ENCODE data around the gene LGALSL.
"Not testable (repeated sequence)": the region's sequence is repeated elsewhere in the genome, so short reads cannot be mapped to it uniquely, and the experiment has no call there.

Gene LGALSL

GRCh38 chr2:64440843-64441242, 13.1 kb upstream of the LGALSL start:
- no peak overlapping the region for H3K9ac ChIP-seq (ENCODE audit: low read depth in 1 of 2, low read length in 2 of 2)
- H3K27me3 ChIP-seq (ENCODE audit: control insufficient read depth in 1 of 2, insufficient read depth in 2 of 2, low read length in 2 of 2) = no peaks in the 10 kb centered on the region
- H3K4me3 ChIP-seq (ENCODE audit: low read depth in 1 of 2, low read length in 2 of 2) = no peak overlapping the region
- no peaks in the 10 kb centered on the region for H3K36me3 ChIP-seq (ENCODE audit: control insufficient read depth in 1 of 2, insufficient read depth in 2 of 2, low read length in 2 of 2)
- no peaks in the 10 kb centered on the region for H3K9me3 ChIP-seq (ENCODE audit: control insufficient read depth in 1 of 2, low read length in 2 of 2)
- no peak overlapping the region for H3K27ac ChIP-seq (ENCODE audit: low read depth, low read length)
- peaks cover 0 to 6% of the 10 kb centered on the region in 2 donors for H3K4me1 ChIP-seq (ENCODE audit: control insufficient read depth in 1 of 2, insufficient read depth in 2 of 2, low read length in 2 of 2)

- Histone ChIP-seq H3K36me3 (ENCODE audit: control insufficient read depth in 1 of 2, insufficient read depth in 2 of 2, low read length in 2 of 2) (no peaks in the 10 kb centered on the region), H3K4me1 (ENCODE audit: control insufficient read depth in 1 of 2, insufficient read depth in 2 of 2, low read length in 2 of 2) (peaks cover 0 to 6% of the 10 kb centered on the region in 2 donors), H3K27ac (ENCODE audit: low read depth, low read length) (no peak overlapping the region)
Measured at GRCh38 chr2:64442277-64442676, 11.7 kb upstream of the LGALSL start.

GRCh38 chr2:64442801-64443429, 11.0 kb upstream of the LGALSL start:
- Histone ChIP-seq H3K4me1 (ENCODE audit: control insufficient read depth in 1 of 2, insufficient read depth in 2 of 2, low read length in 2 of 2) (peaks cover 0 to 6% of the 10 kb centered on the region in 2 donors), H3K27me3 (ENCODE audit: control insufficient read depth in 1 of 2, insufficient read depth in 2 of 2, low read length in 2 of 2) (no peaks in the 10 kb centered on the region), H3K36me3 (ENCODE audit: control insufficient read depth in 1 of 2, insufficient read depth in 2 of 2, low read length in 2 of 2) (no peaks in the 10 kb centered on the region), H3K4me3 (ENCODE audit: low read depth in 1 of 2, low read length in 2 of 2) (no peak overlapping the region), H3K9ac (ENCODE audit: low read depth in 1 of 2, low read length in 2 of 2) (no peak overlapping the region), H3K9me3 (ENCODE audit: control insufficient read depth in 1 of 2, low read length in 2 of 2) (no peaks in the 10 kb centered on the region), H3K27ac (ENCODE audit: low read depth, low read length) (no peak overlapping the region)

More at GRCh38 chr2:64442277-64442676, 11.7 kb upstream of the LGALSL start:
- no peak overlapping the region for H3K9ac ChIP-seq (ENCODE audit: low read depth in 1 of 2, low read length in 2 of 2)
- H3K27me3 ChIP-seq (ENCODE audit: control insufficient read depth in 1 of 2, insufficient read depth in 2 of 2, low read length in 2 of 2) = no peaks in the 10 kb centered on the region
- no peaks in the 10 kb centered on the region for H3K9me3 ChIP-seq (ENCODE audit: control insufficient read depth in 1 of 2, low read length in 2 of 2)
- H3K4me3 ChIP-seq (ENCODE audit: low read depth in 1 of 2, low read length in 2 of 2) = no peak overlapping the region

GRCh38 chr2:64445970-64446369, 8.0 kb upstream of the LGALSL start:
- H3K9me3 ChIP-seq (ENCODE audit: control insufficient read depth in 1 of 2, low read length in 2 of 2); H3K4me1 ChIP-seq (ENCODE audit: control insufficient read depth in 1 of 2, insufficient read depth in 2 of 2, low read length in 2 of 2); H3K4me3 ChIP-seq (ENCODE audit: low read depth in 1 of 2, low read length in 2 of 2); H3K27ac ChIP-seq (ENCODE audit: low read depth, low read length); H3K9ac ChIP-seq (ENCODE audit: low read depth in 1 of 2, low read length in 2 of 2); H3K27me3 ChIP-seq (ENCODE audit: control insufficient read depth in 1 of 2, insufficient read depth in 2 of 2, low read length in 2 of 2); H3K36me3 ChIP-seq (ENCODE audit: control insufficient read depth in 1 of 2, insufficient read depth in 2 of 2, low read length in 2 of 2): not testable (repeated sequence)

- no peaks in the 10 kb centered on the region for H3K36me3 ChIP-seq (ENCODE audit: control insufficient read depth in 1 of 2, insufficient read depth in 2 of 2, low read length in 2 of 2)
- no peaks in the 10 kb centered on the region for H3K27me3 ChIP-seq (ENCODE audit: control insufficient read depth in 1 of 2, insufficient read depth in 2 of 2, low read length in 2 of 2)
- no peak overlapping the region for H3K4me3 ChIP-seq (ENCODE audit: low read depth in 1 of 2, low read length in 2 of 2)
- H3K27ac ChIP-seq (ENCODE audit: low read depth, low read length) = no peak overlapping the region
- no peaks in the 10 kb centered on the region for H3K9me3 ChIP-seq (ENCODE audit: control insufficient read depth in 1 of 2, low read length in 2 of 2)
- H3K9ac ChIP-seq (ENCODE audit: low read depth in 1 of 2, low read length in 2 of 2) = no peak overlapping the region
- peaks cover 0 to under 1% of the 10 kb centered on the region in 2 donors for H3K4me1 ChIP-seq (ENCODE audit: control insufficient read depth in 1 of 2, insufficient read depth in 2 of 2, low read length in 2 of 2)
Measured at GRCh38 chr2:64447317-64448040, 6.5 kb upstream of the LGALSL start.

- Histone ChIP-seq H3K9me3 (ENCODE audit: control insufficient read depth in 1 of 2, low read length in 2 of 2) (no peaks in the 10 kb centered on the region), H3K27ac (ENCODE audit: low read depth, low read length) (no peak overlapping the region), H3K27me3 (ENCODE audit: control insufficient read depth in 1 of 2, insufficient read depth in 2 of 2, low read length in 2 of 2) (no peaks in the 10 kb centered on the region), H3K4me3 (ENCODE audit: low read depth in 1 of 2, low read length in 2 of 2) (no peak overlapping the region), H3K9ac (ENCODE audit: low read depth in 1 of 2, low read length in 2 of 2) (no peak overlapping the region), H3K36me3 (ENCODE audit: control insufficient read depth in 1 of 2, insufficient read depth in 2 of 2, low read length in 2 of 2) (no peaks in the 10 kb centered on the region), H3K4me1 (ENCODE audit: control insufficient read depth in 1 of 2, insufficient read depth in 2 of 2, low read length in 2 of 2) (peaks cover 4 to 6% of the 10 kb centered on the region in 2 donors)
Measured at GRCh38 chr2:64448041-64448426, 5.9 kb upstream of the LGALSL start.

GRCh38 chr2:64451051-64451450, 2.9 kb upstream of the LGALSL start:
- Histone ChIP-seq H3K9me3 (ENCODE audit: control insufficient read depth in 1 of 2, low read length in 2 of 2) (no peaks in the 10 kb centered on the region), H3K36me3 (ENCODE audit: control insufficient read depth in 1 of 2, insufficient read depth in 2 of 2, low read length in 2 of 2) (peaks cover 0 to under 1% of the 10 kb centered on the region in 2 donors), H3K27ac (ENCODE audit: low read depth, low read length) (no peak overlapping the region), H3K4me1 (ENCODE audit: control insufficient read depth in 1 of 2, insufficient read depth in 2 of 2, low read length in 2 of 2) (peaks cover 16 to 21% of the 10 kb centered on the region in 2 donors), H3K9ac (ENCODE audit: low read depth in 1 of 2, low read length in 2 of 2) (no peak overlapping the region), H3K4me3 (ENCODE audit: low read depth in 1 of 2, low read length in 2 of 2) (no peak overlapping the region), H3K27me3 (ENCODE audit: control insufficient read depth in 1 of 2, insufficient read depth in 2 of 2, low read length in 2 of 2) (no peaks in the 10 kb centered on the region)

- Histone ChIP-seq H3K36me3 (ENCODE audit: control insufficient read depth in 1 of 2, insufficient read depth in 2 of 2, low read length in 2 of 2) (peaks cover 14 to 28% of the 10 kb centered on the region in 2 donors), H3K4me3 (ENCODE audit: low read depth in 1 of 2, low read length in 2 of 2) (peak overlapping the region; percentile 63 to 66), H3K9ac (ENCODE audit: low read depth in 1 of 2, low read length in 2 of 2) (peak overlapping the region; percentile 57 to 77), H3K27me3 (ENCODE audit: control insufficient read depth in 1 of 2, insufficient read depth in 2 of 2, low read length in 2 of 2) (no peaks in the 10 kb centered on the region), H3K9me3 (ENCODE audit: control insufficient read depth in 1 of 2, low read length in 2 of 2) (no peaks in the 10 kb centered on the region), H3K27ac (ENCODE audit: low read depth, low read length) (peak overlapping the region; percentile 93), H3K4me1 (ENCODE audit: control insufficient read depth in 1 of 2, insufficient read depth in 2 of 2, low read length in 2 of 2) (peaks cover 16 to 21% of the 10 kb centered on the region in 2 donors)
Measured at GRCh38 chr2:64454386-64455332, 697 bp downstream of the LGALSL start.

- peaks cover 14 to 28% of the 10 kb centered on the region in 2 donors for H3K36me3 ChIP-seq (ENCODE audit: control insufficient read depth in 1 of 2, insufficient read depth in 2 of 2, low read length in 2 of 2)
- no peaks in the 10 kb centered on the region for H3K9me3 ChIP-seq (ENCODE audit: control insufficient read depth in 1 of 2, low read length in 2 of 2)
- H3K4me3 ChIP-seq (ENCODE audit: low read depth in 1 of 2, low read length in 2 of 2) = peak overlapping the region; percentile 63 to 66
- peaks cover 16 to 27% of the 10 kb centered on the region in 2 donors for H3K4me1 ChIP-seq (ENCODE audit: control insufficient read depth in 1 of 2, insufficient read depth in 2 of 2, low read length in 2 of 2)
- H3K9ac ChIP-seq (ENCODE audit: low read depth in 1 of 2, low read length in 2 of 2) = peak overlapping the region in 1 of 2 donors; percentile 33
- H3K27me3 ChIP-seq (ENCODE audit: control insufficient read depth in 1 of 2, insufficient read depth in 2 of 2, low read length in 2 of 2) = no peaks in the 10 kb centered on the region
- no peak overlapping the region for H3K27ac ChIP-seq (ENCODE audit: low read depth, low read length)
Measured at GRCh38 chr2:64455545-64455944, 1.6 kb downstream of the LGALSL start.

GRCh38 chr2:64456293-64456692, 2.3 kb downstream of the LGALSL start:
- Histone ChIP-seq H3K9ac (ENCODE audit: low read depth in 1 of 2, low read length in 2 of 2) (no peak overlapping the region), H3K9me3 (ENCODE audit: control insufficient read depth in 1 of 2, low read length in 2 of 2) (no peaks in the 10 kb centered on the region), H3K4me1 (ENCODE audit: control insufficient read depth in 1 of 2, insufficient read depth in 2 of 2, low read length in 2 of 2) (peaks cover 16 to 29% of the 10 kb centered on the region in 2 donors), H3K4me3 (ENCODE audit: low read depth in 1 of 2, low read length in 2 of 2) (no peak overlapping the region), H3K27ac (ENCODE audit: low read depth, low read length) (no peak overlapping the region), H3K27me3 (ENCODE audit: control insufficient read depth in 1 of 2, insufficient read depth in 2 of 2, low read length in 2 of 2) (no peaks in the 10 kb centered on the region), H3K36me3 (ENCODE audit: control insufficient read depth in 1 of 2, insufficient read depth in 2 of 2, low read length in 2 of 2) (peaks cover 14 to 28% of the 10 kb centered on the region in 2 donors)
